Urothelium cell line (cell line): ENCODE results near the gene MATN1.
A peak's percentile ranks its signal among the peaks of the same experiment; 100 is the strongest.
"Not testable (repeated sequence)": the region's sequence is repeated elsewhere in the genome, so short reads cannot be mapped to it uniquely, and the experiment has no call there.

Source experiments
- DNase-seq: peaks from one replicate; pipeline ENCODE4 v3.0.0; 2011; ENCODE audit warnings: low spot score, mixed read lengths
- FAIRE-seq: peaks from 2 replicates; lab custom pipeline; 2011; peaks lifted over from hg19 to GRCh38; lab: Jason Lieb, UNC

MATN1 gene, protein sequence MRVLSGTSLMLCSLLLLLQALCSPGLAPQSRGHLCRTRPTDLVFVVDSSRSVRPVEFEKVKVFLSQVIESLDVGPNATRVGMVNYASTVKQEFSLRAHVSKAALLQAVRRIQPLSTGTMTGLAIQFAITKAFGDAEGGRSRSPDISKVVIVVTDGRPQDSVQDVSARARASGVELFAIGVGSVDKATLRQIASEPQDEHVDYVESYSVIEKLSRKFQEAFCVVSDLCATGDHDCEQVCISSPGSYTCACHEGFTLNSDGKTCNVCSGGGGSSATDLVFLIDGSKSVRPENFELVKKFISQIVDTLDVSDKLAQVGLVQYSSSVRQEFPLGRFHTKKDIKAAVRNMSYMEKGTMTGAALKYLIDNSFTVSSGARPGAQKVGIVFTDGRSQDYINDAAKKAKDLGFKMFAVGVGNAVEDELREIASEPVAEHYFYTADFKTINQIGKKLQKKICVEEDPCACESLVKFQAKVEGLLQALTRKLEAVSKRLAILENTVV

DNA sequence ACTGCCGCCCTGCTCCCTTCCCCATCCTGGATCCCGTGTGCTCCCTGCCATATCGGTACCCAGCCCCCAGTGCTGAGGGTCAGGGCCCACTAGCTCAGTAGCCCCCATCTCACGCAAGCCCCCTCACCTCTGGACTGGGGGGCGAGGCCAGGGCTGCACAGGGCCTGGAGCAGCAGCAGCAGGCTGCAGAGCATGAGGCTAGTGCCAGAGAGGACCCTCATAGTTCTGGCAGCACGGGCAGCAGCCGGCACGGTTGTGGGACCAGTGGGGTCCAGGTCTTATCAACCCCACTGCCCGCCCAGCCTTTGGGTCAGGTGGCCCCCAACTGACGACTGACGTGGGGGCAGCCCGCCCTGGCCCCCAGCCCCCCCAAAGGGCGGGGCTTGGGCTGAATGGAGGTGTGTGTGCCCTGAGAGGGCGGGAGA lies at the start of gene MATN1:
MATN1 (minus strand) TSS at position 255 of the 425 bp plus-strand sequence; CDS start at position 221, 34 bp downstream.
- DNase-seq (no peak), FAIRE-seq (no peak)

GRCh38 chr1:30771005-30771404 lies 47.6 kb upstream of the MATN1 start:
- FAIRE-seq (no peak), DNase-seq (no peak)

- no peak for DNase-seq
Measured at GRCh38 chr1:30770150-30770549, 46.8 kb upstream of the MATN1 start.

DNA sequence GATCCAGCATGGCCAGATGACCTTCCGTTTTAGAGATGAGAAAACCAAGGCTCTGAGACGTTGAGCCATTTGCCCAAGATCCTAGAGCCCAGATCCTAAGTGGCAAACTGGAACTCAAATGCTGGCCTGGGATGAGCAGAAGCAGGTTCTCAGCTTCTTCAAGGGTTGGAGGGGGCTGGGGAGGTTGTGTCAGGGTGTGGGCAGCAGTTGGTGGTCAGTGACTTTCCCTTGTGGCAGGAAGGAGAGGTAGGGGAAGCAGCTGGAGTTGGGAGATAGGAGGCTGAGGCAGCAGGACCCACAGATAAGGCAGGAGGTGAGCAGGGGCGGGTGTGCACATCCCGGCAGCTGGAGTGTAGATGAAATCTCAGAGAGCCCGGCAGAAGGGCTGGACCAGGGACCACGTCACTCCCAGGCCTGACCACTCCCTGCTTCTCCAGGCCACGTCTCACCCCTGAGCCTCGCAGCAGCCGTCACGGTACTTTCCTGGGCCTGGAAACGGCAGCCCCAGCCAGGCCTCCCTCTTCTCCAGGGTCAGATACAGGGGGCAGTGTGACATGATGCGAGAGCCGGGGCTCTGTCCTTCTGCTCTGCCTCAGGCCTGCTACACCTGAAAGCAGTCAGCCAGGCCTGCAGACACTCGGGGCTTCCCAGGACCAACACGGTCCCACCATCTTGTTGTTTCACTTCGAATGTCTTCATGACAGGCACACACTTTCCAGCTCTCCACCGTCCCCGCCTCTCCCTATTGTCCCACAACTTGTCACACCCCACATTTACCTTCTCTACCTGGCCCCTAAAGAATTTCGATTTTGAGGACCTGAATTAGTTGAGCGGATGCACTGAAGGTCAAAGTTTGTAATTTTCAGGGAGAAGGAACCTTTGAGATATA lies 45.7 kb upstream of the MATN1 start:
- DNase-seq (no peak), FAIRE-seq (no peak)

More at GRCh38 chr1:30770150-30770549, 46.8 kb upstream of the MATN1 start:
- no peak for FAIRE-seq

- FAIRE-seq = peak; percentile 20
- no peak for DNase-seq
Measured at GRCh38 chr1:30768159-30768829, 44.9 kb upstream of the MATN1 start.

DNA sequence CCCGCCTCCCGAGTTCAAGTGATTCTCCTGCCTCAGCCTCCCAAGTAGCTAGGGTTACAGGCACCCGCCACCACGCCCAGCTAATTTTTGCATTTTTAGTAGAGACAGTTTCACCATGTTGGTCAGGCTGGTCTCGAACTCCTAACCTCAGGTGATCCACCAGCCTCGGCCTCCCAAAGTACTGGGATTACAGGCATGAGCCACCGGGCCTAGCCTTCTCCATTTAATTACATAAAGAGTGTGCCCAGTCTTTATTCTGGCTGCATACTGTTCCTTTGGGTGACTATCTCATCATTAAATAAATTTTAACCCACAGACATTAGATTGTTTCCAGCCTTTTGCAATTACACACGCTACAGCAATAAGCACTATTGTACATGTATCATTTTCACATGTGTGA lies 43.6 kb upstream of the MATN1 start:
- DNase-seq, FAIRE-seq: not testable (repeated sequence)

DNA sequence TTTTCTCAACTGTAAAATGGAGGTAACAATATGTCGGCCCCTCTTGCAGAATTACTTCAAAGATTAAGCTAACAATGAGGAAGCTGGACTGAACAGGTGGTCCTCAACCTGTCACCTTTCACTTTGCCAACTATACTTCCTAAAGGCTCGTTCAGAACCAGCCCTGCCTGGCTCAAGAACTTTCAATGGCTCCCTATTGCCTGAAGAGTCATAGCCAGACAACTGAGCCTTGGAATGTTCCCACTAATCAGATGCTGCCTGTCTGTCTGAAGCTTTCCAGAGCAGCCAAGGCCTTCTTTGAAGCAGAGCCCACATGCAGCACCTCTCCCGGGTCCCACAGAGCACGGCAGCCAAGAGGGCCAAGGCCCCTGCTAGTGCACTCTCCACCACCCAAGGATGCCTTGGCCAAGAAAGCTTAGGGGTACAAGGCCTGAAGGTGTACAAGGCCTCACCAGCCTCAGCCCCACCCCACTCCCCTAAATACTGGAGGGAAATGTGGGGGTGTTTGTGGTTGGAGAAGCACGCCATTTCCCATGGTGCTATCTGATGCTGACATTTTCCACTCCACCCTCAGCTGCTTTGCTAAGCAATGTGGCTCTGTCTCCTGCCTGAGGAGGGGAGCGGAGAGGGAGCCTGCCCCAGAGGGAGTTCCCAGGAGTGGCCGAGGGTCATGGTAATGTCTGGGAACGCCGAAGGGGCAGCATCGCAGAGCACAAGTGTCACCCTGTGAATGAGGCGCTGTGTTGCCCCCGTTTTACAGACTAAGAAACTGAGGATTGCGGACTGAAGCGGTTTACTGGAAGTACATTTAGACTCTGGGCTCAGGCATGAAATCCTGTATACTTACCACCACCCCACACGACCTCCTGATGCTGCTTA lies 42.4 kb upstream of the MATN1 start:
- FAIRE-seq = no peak
- no peak for DNase-seq

DNA sequence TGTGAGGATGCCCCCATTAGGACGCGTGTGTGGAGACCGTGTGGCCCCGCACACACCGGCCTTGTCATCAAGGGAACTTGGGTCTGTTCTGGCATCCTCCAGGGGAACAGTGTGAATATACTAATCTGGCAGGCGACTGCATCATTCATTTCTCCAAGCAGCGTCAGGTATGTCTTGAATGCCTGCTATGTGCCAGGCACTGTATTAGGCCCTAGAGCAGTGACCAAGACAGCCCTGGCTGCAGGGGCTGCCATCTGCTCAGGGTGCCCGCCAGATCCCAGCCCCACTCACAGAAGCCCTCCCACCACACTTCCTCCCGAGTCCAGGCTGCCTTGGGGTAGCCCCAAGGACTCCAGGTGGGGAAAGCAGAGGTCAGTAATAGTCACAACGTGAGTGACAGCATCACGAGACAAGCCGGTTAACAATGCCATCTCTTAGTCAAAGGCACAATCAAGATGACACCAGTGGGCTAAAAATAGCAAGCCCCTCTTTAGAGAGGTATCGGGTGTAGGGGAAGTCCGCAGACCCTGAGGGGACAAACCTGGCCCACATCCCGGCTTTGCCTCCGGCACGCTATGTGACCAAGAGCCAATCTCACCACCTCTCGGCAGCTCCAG lies 41.7 kb upstream of the MATN1 start:
- DNase-seq = no peak
- no peak for FAIRE-seq

DNA sequence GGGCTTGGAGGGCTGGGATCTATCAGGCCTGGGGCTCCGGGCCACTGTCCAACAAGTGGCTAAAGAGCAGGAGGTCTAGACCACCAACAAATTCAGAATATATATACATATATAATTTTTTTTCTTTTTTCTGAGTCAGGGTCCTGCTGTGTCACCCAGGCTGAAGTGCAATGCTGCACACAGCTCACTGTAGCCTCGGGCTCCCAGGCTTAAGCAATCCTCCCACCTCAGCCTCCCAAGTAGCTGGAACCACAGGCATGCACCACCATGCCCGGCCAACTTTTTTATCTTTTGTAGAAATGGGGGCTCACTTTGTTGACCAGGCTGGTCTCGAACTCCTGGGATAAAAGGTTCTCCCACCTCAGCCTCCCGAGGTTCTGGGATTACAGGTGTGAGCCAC lies 41.0 kb upstream of the MATN1 start:
- no peak for FAIRE-seq
- DNase-seq = no peak

DNA sequence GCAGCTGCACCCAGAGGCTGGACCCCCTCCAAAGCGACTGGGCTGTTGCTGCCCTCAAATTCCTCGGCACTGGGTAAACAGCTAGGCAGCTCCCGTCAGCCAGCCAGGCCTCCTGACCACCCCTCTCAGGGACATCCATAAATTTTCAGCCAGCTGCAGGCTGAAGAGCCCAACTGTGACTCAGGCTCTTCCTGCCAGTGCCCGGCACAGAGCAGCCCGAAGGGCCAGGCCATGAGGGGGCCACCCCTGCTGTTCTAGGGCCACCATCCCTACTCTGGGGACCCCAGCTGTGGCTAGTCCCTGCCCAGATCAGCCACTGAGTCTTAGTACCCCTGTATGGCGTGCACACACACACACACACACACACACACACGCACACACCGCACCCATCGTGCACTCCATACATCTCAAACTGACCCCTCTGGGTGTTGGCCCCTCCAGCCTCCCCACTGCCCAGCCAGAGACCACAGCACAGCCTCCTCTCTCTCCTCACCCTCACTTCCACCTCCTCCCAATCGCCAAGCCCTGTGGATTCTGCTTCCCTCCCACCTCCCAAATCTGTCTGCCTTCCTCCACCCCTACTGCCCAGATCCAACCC lies 40.4 kb upstream of the MATN1 start:
- peak; percentile 70 for DNase-seq

DNA sequence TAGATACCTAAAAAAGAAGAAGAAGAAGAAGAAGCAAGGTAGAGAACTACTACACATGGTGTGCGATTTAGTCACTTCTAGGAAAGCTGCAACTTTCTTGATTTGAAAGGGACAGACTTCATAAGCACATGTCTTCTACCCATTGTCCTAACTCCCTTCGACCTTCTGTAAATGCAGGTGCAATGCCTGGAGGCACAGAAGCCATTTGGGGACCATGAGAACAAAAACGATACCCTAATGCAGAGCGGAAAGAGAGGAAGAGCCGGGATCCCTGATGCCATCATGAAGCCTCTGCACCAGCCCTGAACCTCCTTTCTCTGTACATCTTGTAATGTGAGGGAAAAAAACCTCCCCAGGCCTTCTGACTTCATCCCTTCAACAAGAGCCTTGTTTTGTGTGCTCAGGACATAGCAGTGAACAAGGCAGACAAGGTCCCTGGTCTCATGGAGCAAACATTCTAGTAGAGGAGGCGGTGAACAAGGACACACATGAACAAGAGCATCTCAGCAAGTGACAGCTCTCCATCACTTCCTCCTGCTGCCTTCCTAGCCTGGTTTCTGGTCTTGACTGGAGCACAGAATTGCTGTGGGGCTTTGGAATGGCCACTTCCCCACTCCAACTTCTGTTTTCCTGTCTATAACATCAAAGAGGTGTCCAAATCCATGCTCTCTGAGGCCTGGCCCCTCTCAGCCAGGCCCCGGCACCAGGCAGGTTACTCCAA lies 39.7 kb upstream of the MATN1 start:
- DNase-seq = no peak
- no peak for FAIRE-seq

More for the DNA sequence above, 40.4 kb upstream of the MATN1 start:
- peak; percentile 9 for FAIRE-seq

GRCh38 chr1:30762152-30762929 lies 39.0 kb upstream of the MATN1 start:
- FAIRE-seq = no peak
- DNase-seq = no peak

GRCh38 chr1:30761381-30762151 lies 38.2 kb upstream of the MATN1 start:
- DNase-seq (no peak), FAIRE-seq (no peak)

- FAIRE-seq = no peak
- DNase-seq = no peak
Measured at GRCh38 chr1:30760596-30761324, 37.4 kb upstream of the MATN1 start.

- DNase-seq = no peak
- FAIRE-seq = no peak
Measured at GRCh38 chr1:30759718-30760281, 36.4 kb upstream of the MATN1 start.

GRCh38 chr1:30758785-30759380 lies 35.5 kb upstream of the MATN1 start:
- DNase-seq (no peak), FAIRE-seq (no peak)
